ENCODE measurements around the gene PROM1. TPM values are rescaled to one million over a fixed set of nuclear protein-coding genes. Genes with fewer than 3 reads are reported as not detected.

The PROM1 gene
- total RNA-seq, 2 experiments from 2014 or later = not detected

GRCh38 chr4:15947684-15948083, 136.1 kb downstream of the PROM1 start:
- H3K27ac ChIP-seq (ENCODE audit: low read depth, low read length, poor library complexity, severe bottlenecking) = no peak overlapping the region
- BruUV-seq (replicated peaks) = no TSS peak
- H3K79me2 ChIP-seq (ENCODE audit: insufficient read depth, low read depth, low read length) = no peaks in the 10 kb centered on the region
- no peak overlapping the region for H3K4me3 ChIP-seq (ENCODE audit: low read depth, low read length, poor library complexity, severe bottlenecking)
- no peak overlapping the region for H3K4me2 ChIP-seq (ENCODE audit: low read length)
- TF ChIP-seq CTCF (conservative IDR thresholded peaks at IDR 0.05; ENCODE audit: low read length) (no peak), EZH2phosphoT487 (IDR thresholded peaks at IDR 0.05; ENCODE audit: borderline replicate concordance, low read depth, low read length) (no peak)
- POLR2A ChIA-PET = no interaction called here
- H4K20me1 ChIP-seq (ENCODE audit: insufficient read depth, low read length) = no peaks in the 10 kb centered on the region
- CTCF ChIA-PET (ENCODE audit: unreplicated experiment) = interaction anchor here (1.0 kb wide), 1 partner anchor 98 kb away, joined by 3 read pairs; no protein-coding TSS in a partner anchor
- no peak for DNase-seq (ENCODE audit: low spot score)
- H3K9me2 ChIP-seq (ENCODE audit: insufficient read depth, low read length) = no peaks in the 10 kb centered on the region
- no peaks in the 10 kb centered on the region for H3K4me1 ChIP-seq (ENCODE audit: insufficient read depth, low read length, poor library complexity, severe bottlenecking)
- no peak overlapping the region for H2AFZ ChIP-seq (ENCODE audit: low read length)
- no peaks in the 10 kb centered on the region for H3K36me3 ChIP-seq (ENCODE audit: insufficient read depth, low read length)
- H3K9me3 ChIP-seq (ENCODE audit: low read length) = no peaks in the 10 kb centered on the region
- intact Hi-C loops (cut with micrococcal nuclease; ENCODE audit: unreplicated experiment) = no loop called here

GRCh38 chr4:15945516-15945915, 138.3 kb downstream of the PROM1 start:
- Histone ChIP-seq H3K9me3 (ENCODE audit: low read length) (no peaks in the 10 kb centered on the region), H3K4me2 (ENCODE audit: low read length) (no peak overlapping the region), H4K20me1 (ENCODE audit: insufficient read depth, low read length) (no peaks in the 10 kb centered on the region), H3K4me3 (ENCODE audit: low read depth, low read length, poor library complexity, severe bottlenecking) (no peak overlapping the region), H3K79me2 (ENCODE audit: insufficient read depth, low read depth, low read length) (no peaks in the 10 kb centered on the region), H3K36me3 (ENCODE audit: insufficient read depth, low read length) (no peaks in the 10 kb centered on the region), H3K4me1 (ENCODE audit: insufficient read depth, low read length, poor library complexity, severe bottlenecking) (no peaks in the 10 kb centered on the region), H2AFZ (ENCODE audit: low read length) (no peak overlapping the region), H3K27ac (ENCODE audit: low read depth, low read length, poor library complexity, severe bottlenecking) (no peak overlapping the region), H3K9me2 (ENCODE audit: insufficient read depth, low read length) (no peaks in the 10 kb centered on the region)
- ChIA-PET CTCF (ENCODE audit: unreplicated experiment) (no interaction called here), POLR2A (interaction anchor here (0.7 kb wide), 1 partner anchor 1254 kb away, joined by 3 read pairs; no protein-coding TSS in a partner anchor)
- no peak for TF ChIP-seq EZH2phosphoT487 (IDR thresholded peaks at IDR 0.05; ENCODE audit: borderline replicate concordance, low read depth, low read length)
- no peak for TF ChIP-seq CTCF (conservative IDR thresholded peaks at IDR 0.05; ENCODE audit: low read length)
- intact Hi-C loops (cut with micrococcal nuclease; ENCODE audit: unreplicated experiment) = no loop called here
- BruUV-seq (replicated peaks) = no TSS peak
- DNase-seq (ENCODE audit: low spot score) = no peak

GRCh38 chr4:15944895-15945294, 138.9 kb downstream of the PROM1 start:
- POLR2A ChIA-PET = interaction anchor here (1.0 kb wide), 1 partner anchor 85 kb away, joined by 4 read pairs; no protein-coding TSS in a partner anchor
- no peak for DNase-seq (ENCODE audit: low spot score)
- H3K4me3 ChIP-seq (ENCODE audit: low read depth, low read length, poor library complexity, severe bottlenecking) = no peak overlapping the region
- H4K20me1 ChIP-seq (ENCODE audit: insufficient read depth, low read length) = no peaks in the 10 kb centered on the region
- H3K9me3 ChIP-seq (ENCODE audit: low read length) = no peaks in the 10 kb centered on the region
- CTCF ChIA-PET (ENCODE audit: unreplicated experiment) = no interaction called here
- H3K36me3 ChIP-seq (ENCODE audit: insufficient read depth, low read length) = no peaks in the 10 kb centered on the region
- no peak overlapping the region for H2AFZ ChIP-seq (ENCODE audit: low read length)
- no peaks in the 10 kb centered on the region for H3K4me1 ChIP-seq (ENCODE audit: insufficient read depth, low read length, poor library complexity, severe bottlenecking)
- intact Hi-C loops (cut with micrococcal nuclease; ENCODE audit: unreplicated experiment) = no loop called here
- no peak overlapping the region for H3K4me2 ChIP-seq (ENCODE audit: low read length)
- no peak overlapping the region for H3K27ac ChIP-seq (ENCODE audit: low read depth, low read length, poor library complexity, severe bottlenecking)
- no peak for TF ChIP-seq CTCF (conservative IDR thresholded peaks at IDR 0.05; ENCODE audit: low read length)
- TF ChIP-seq EZH2phosphoT487 (IDR thresholded peaks at IDR 0.05; ENCODE audit: borderline replicate concordance, low read depth, low read length) = no peak
- no TSS peak for BruUV-seq (replicated peaks)
- H3K79me2 ChIP-seq (ENCODE audit: insufficient read depth, low read depth, low read length) = no peaks in the 10 kb centered on the region
- H3K9me2 ChIP-seq (ENCODE audit: insufficient read depth, low read length) = no peaks in the 10 kb centered on the region

Data from OCI-LY7 (cell line).